ENCODE results near the gene CARD9.

DNA sequence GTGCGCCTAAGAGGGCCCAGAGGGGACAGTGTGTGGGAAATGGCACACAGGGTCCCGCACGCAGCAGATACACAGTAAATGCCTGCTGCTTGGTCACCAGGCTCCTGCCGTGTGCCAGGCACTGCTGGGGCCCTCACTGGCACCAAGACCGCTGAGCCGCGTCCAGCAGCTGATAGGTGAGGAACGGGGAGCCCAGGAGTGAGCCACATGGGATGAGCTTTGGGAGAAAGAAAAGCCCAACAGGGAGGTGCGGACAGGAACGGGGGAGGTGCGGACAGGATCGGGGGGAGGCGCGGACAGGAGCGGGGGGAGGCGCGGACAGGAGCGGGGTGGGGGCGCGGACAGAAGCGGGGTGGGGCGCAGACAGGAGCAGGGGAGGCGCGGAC lies 29.6 kb downstream of the CARD9 start:
- TF ChIP-seq, protein P1, sequence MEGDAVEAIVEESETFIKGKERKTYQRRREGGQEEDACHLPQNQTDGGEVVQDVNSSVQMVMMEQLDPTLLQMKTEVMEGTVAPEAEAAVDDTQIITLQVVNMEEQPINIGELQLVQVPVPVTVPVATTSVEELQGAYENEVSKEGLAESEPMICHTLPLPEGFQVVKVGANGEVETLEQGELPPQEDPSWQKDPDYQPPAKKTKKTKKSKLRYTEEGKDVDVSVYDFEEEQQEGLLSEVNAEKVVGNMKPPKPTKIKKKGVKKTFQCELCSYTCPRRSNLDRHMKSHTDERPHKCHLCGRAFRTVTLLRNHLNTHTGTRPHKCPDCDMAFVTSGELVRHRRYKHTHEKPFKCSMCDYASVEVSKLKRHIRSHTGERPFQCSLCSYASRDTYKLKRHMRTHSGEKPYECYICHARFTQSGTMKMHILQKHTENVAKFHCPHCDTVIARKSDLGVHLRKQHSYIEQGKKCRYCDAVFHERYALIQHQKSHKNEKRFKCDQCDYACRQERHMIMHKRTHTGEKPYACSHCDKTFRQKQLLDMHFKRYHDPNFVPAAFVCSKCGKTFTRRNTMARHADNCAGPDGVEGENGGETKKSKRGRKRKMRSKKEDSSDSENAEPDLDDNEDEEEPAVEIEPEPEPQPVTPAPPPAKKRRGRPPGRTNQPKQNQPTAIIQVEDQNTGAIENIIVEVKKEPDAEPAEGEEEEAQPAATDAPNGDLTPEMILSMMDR (conservative IDR thresholded peaks at IDR 0.05; ENCODE audit: low read length) = no peak
- no peak for TF ChIP-seq EZH2phosphoT487 (IDR thresholded peaks at IDR 0.05; ENCODE audit: borderline replicate concordance, low read depth, low read length)

All from OCI-LY7 (cell line).